ENCODE data around the gene RTN4IP1. TPM values are rescaled to one million over a fixed set of nuclear protein-coding genes. Genes with fewer than 3 reads are reported as not detected.
A peak's percentile ranks its signal among the peaks of the same experiment; 100 is the strongest.

Gene RTN4IP1
- total and polyA plus RNA-seq, 9 of the 15 experiments (the other 6 are each of a cell fraction or from before 2014, with no cell fraction given): 17.9 to 46.0 (median 22.2) TPM

- TF ChIP-seq, protein P1, sequence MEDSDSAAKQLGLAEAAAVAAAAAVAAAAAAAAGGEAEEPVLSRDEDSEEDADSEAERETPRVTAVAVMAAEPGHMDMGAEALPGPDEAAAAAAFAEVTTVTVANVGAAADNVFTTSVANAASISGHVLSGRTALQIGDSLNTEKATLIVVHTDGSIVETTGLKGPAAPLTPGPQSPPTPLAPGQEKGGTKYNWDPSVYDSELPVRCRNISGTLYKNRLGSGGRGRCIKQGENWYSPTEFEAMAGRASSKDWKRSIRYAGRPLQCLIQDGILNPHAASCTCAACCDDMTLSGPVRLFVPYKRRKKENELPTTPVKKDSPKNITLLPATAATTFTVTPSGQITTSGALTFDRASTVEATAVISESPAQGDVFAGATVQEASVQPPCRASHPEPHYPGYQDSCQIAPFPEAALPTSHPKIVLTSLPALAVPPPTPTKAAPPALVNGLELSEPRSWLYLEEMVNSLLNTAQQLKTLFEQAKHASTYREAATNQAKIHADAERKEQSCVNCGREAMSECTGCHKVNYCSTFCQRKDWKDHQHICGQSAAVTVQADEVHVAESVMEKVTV (CRISPR knock-in tag; IDR thresholded peaks at IDR 0.05): 0 out of 2 replicates have a peak, but pooled peaks have one; percentile 33
- TF ChIP-seq SMC3 (conservative IDR thresholded peaks at IDR 0.05; ENCODE audit: insufficient read depth, low read depth, low read length) (0 out of 2 replicates have a peak, but pooled peaks have one; percentile 36), FOXK2 (conservative IDR thresholded peaks at IDR 0.05 in 1 of 2, IDR thresholded peaks at IDR 0.05 in 1 of 2; ENCODE audit: low read depth in 2 of 2) (peak; percentile 51 to 52; a peak in 1 of 4 replicates), TEAD4 (IDR thresholded peaks at IDR 0.05; ENCODE audit: low read length) (peak; percentile 25; the same call in 1 of the 2 replicates), TEAD4 (CRISPR knock-in tag; IDR thresholded peaks at IDR 0.05; ENCODE audit: borderline replicate concordance) (no peak), ZNF140 (CRISPR knock-in tag; IDR thresholded peaks at IDR 0.05) (no peak), RAD21 (CRISPR knock-in tag; conservative IDR thresholded peaks at IDR 0.05 in 1 of 2, IDR thresholded peaks at IDR 0.05 in 1 of 2) (peak; percentile 60 to 75), EHMT2 (IDR thresholded peaks at IDR 0.05) (peak; percentile 83), HMBOX1 (IDR thresholded peaks at IDR 0.05) (peak; percentile 64; the same call in 1 of the 2 replicates), HOXB6 (CRISPR knock-in tag; IDR thresholded peaks at IDR 0.05; ENCODE audit: borderline replicate concordance) (no peak), STAT6 (CRISPR knock-in tag; IDR thresholded peaks at IDR 0.05) (no peak), ZNF766 (CRISPR knock-in tag; conservative IDR thresholded peaks at IDR 0.05) (0 out of 2 replicates have a peak, but pooled peaks have one; percentile 40)
- TF ChIP-seq, protein P2, sequence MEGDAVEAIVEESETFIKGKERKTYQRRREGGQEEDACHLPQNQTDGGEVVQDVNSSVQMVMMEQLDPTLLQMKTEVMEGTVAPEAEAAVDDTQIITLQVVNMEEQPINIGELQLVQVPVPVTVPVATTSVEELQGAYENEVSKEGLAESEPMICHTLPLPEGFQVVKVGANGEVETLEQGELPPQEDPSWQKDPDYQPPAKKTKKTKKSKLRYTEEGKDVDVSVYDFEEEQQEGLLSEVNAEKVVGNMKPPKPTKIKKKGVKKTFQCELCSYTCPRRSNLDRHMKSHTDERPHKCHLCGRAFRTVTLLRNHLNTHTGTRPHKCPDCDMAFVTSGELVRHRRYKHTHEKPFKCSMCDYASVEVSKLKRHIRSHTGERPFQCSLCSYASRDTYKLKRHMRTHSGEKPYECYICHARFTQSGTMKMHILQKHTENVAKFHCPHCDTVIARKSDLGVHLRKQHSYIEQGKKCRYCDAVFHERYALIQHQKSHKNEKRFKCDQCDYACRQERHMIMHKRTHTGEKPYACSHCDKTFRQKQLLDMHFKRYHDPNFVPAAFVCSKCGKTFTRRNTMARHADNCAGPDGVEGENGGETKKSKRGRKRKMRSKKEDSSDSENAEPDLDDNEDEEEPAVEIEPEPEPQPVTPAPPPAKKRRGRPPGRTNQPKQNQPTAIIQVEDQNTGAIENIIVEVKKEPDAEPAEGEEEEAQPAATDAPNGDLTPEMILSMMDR (IDR thresholded peaks at IDR 0.05 in 2 of 3, conservative IDR thresholded peaks at IDR 0.05 in 1 of 3; ENCODE audit: insufficient read depth in 2 of 3, low read depth in 1 of 3, low read length in 3 of 3): peak; percentile 58 to 78 (median 67)
- TF ChIP-seq, protein P3, sequence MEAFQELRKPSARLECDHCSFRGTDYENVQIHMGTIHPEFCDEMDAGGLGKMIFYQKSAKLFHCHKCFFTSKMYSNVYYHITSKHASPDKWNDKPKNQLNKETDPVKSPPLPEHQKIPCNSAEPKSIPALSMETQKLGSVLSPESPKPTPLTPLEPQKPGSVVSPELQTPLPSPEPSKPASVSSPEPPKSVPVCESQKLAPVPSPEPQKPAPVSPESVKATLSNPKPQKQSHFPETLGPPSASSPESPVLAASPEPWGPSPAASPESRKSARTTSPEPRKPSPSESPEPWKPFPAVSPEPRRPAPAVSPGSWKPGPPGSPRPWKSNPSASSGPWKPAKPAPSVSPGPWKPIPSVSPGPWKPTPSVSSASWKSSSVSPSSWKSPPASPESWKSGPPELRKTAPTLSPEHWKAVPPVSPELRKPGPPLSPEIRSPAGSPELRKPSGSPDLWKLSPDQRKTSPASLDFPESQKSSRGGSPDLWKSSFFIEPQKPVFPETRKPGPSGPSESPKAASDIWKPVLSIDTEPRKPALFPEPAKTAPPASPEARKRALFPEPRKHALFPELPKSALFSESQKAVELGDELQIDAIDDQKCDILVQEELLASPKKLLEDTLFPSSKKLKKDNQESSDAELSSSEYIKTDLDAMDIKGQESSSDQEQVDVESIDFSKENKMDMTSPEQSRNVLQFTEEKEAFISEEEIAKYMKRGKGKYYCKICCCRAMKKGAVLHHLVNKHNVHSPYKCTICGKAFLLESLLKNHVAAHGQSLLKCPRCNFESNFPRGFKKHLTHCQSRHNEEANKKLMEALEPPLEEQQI (IDR thresholded peaks at IDR 0.05): 0 out of 2 replicates have a peak, but pooled peaks have one; percentile 26
Measured at GRCh38 chr6:106608080-106608668, 21.1 kb downstream of the RTN4IP1 start (continued).

Data from K562 (cell line).